NCI-H748 (cell line): ENCODE measurements around the gene RIPOR2.
A peak's percentile ranks its signal among the peaks of the same experiment; 100 is the strongest.
"Not testable (repeated sequence)": the region's sequence is repeated elsewhere in the genome, so short reads cannot be mapped to it uniquely, and the experiment has no call there.

Experiments
- DNase-seq: peaks from one replicate; lab custom pipeline; 2025; ENCODE audit not compliant: unreplicated experiment; lab: John Stamatoyannopoulos, UW

Gene RIPOR2

DNA sequence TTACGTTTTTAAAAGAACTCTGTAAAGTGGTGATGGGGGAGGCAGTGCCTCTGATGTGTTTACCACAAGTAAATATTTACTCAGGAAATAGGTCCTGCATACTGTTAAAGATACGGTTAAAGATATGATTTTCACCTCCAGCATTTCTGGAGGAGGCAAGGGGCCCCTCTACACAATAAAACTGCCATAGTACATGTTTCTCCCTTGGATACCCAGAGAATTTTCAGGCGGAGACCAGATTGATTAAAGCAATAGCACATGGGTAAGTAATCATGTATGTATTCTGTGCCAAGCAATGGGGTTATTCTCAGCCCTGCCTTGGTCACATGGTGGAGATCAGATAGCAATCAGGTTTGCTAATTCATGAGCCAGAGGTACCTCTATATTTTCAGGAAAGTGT is 9.6 kb downstream of the RIPOR2 start:
- peak; percentile 59 for DNase-seq

DNA sequence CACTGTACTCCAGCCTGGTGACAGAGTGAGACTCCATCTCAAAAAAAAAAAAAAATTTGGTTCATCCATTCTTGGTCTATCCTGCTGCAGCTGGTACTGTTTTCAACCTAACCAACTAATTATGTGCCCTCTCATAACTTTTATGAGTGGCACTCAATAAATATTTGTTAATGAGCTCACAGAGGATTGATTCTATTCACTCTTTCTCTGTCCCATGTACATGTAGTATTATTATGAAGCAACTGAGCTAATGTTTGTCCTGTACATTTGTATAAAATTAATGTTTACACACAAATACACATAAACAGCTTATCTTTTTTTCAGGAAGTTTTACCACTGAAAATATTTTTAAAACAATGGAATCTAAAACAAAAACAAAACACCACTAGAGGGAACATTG is 10.1 kb downstream of the RIPOR2 start:
- peak; percentile 52 for DNase-seq

DNA sequence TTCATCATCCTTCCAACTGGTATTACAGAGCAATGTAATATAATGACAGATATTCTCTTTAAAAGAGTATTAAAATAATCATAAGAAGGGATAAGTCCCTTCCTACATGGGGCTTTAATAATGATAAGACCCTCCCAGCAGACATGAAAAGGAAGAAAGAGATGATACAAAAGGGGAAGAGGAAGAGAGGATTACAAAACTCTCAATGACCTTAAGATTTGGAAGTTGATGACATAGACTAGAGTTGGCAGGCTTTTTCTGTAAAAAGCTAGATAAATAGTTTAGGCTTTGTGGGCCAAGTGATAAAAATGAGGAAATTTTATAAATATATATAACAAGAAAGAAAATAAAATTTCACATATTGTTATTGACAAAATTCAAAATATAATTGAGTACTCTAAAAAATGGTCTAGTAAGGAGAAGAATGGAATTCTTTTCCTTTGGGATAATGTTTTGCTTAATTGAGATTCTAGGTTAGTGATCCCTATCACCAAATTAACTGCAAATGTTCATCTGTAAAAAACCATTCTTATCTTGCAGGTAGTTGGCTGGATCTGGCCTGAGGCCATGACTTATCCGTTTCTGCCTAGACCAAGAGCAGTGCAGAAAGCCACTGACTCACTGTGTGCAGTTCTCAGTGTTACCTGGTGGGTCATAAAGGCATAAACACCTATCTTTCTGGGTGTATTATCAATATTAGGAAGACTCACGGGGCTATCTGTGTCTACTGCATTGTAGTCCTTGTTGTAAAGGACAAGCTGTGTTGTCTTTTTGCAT is 11.0 kb downstream of the RIPOR2 start:
- peak; percentile 17 for DNase-seq

DNA sequence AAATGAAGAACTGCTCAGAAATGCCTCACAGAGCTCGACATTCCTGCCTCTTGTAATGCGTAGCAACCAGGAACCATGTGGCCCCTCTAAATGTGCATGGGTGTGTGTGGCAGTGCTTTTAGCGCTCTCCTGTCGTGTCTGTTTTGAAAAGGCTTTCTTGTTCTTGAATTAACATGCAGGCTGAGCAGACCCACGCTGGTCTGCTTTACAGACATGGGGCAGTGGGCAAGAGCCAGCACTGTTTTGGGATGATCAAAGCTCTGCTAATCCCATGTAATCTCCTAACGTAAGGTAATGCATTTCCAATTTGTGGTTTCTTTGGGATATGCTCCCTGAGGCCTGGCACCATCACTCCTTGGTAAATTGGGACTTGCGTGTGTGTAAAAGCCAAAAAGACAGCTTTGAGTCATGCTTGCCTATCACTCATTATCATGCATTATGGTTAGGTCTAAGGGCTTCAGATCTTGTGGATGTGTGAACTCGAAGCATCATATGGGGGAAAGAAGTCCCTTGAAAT is 11.8 kb downstream of the RIPOR2 start:
- peak; percentile 16 for DNase-seq

DNA sequence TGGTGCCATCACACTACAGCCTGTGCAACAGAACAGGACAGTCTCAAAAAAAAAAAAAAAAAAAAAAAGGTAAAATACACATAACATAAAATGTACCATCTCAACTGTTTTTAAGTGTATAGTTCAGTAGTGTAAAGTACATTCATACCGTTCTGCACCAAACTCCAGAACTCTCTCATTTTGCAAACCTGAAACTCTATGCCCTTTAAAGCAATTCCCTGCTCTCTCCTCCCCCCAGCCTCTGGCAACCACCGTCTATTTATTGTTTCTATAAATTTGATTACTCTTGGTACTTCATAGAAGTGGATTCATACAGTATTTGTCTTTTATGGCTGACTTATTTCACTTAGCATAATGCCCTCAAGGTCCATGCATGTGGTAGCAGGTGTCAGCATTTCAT is 12.9 kb downstream of the RIPOR2 start:
- no peak for DNase-seq

DNA sequence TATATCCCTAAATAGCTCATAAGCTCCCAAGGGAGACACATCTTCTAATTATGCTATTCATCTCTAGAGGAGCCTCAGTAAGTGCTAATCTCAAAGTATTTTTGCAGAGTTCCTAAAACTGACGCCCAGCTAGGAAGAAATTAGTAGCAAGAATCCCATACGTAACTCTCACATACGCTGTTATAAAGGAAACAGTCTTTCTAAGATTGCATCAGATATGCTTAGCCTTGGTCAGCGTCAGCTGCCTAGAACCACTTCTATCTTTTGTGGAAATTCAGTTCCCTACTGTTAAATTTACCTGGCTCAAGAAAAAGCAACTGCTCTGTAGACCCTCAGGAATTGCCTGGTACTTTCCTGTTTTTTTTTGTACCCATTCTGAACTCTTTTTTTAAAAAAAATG is 13.6 kb downstream of the RIPOR2 start:
- no peak for DNase-seq

DNA sequence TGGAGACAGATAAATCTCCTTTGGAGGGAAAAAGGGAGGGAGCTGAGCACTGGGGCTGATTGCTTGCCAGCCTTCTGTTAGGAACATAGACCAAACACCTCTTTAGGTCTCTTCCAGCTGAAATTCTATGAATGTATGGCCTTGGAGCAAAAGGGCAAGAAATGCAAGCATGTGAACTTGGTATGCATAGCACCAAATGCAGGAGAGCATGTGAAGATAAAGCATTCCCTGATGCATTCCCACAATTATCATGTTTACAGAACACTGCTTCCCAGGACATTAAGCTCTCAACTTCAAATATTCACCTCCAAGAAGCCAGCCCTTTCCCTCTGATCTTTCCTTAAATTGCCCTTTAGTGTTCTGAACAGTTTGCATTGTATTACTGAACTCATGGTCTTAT is 15.6 kb downstream of the RIPOR2 start:
- no peak for DNase-seq

DNA sequence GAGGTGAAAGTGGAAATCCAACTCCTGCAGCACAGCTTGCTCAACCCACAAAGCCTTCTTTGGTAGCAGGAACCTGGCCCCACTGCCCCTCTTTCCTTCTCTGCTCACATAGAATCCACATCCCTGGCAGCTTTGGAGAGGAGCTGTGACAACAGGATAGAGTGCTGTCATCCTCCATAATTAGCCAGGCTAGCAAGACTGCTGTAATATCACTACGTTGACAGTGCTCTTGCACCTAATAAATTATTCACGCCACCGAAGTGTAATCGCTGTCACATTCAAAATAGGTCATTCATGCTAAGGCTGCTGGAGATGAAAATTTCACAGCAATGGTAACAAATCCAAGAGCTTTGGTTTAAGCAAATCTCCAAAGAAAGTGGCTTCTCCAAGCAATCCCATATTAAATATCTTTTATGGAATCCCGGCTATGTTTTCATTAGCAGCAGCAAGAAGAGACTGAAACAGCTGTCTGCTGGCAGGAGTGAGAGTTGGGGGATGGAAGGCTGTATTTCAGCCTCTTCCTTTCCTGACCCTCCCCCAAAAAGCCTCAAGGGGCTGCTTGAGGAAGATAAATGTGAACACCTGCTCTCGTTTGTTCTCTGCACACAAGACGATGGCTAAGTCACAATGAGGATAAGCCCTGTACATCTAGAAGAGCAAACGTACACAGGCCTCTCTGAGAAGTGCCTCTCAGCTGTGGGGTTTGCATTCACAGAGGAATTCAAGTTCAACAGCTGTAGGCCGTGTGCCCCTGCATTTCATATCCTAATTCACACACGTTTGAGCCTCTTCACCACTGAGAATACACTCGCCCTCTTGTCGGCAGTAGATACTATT is 16.5 kb downstream of the RIPOR2 start:
- peak; percentile 72 for DNase-seq

DNA sequence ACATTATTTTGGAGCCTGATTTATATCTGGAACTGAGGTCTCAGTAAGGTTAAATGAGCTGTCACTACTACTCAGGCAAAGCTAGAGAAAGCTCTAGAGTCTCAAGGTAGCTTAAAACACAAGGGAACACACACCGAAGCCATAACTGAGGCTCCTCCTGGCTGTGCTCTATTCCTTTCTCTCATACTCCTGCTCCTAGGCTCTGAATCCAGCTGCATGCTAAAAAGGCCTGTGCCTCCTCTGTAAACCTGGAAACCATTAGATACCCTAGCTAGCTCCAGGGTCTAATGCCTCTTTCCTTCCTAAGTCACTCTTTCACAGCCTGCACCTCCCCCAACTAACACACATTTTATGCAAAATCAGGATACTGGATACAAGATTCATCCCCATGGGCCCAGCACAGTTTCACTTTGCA is 17.1 kb downstream of the RIPOR2 start:
- no peak for DNase-seq

DNA sequence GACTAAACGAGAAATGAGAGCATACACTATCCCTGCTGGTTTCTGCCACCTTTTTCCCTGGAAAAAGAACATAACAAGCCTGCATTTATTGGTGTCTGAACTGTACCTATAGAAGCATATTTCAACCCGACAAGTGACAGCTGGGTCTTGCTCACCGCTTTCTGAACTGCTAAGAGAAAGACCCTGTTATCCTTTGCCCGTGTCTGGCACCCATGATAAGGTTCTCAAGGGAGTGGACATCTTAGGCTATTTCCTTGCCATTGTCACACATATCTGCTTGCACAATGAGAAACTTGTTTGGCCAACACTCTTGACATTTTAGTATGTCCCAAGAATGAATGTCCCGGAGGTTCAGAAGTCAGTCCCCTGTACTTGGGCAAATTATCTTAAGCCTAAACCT is 19.3 kb downstream of the RIPOR2 start:
- no peak for DNase-seq

DNA sequence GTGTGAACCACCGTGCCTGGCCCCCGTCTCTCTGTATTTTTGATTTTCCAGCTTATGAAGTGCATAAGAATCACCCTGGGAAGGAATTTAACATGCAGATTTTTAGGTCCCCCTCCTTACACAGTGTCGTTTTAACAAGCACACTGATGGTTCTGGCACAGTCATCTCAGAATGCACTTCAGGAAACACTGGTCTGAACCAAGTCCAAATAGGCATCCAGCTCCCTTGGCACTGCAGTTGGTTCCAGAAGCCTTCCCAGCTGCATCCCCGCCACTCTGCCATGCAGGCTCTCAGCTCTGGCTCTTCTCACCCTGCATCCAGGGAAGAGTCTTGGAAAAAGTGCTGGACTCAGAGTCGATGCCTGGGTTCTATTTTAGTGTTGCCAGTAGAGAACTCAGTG is 20.1 kb downstream of the RIPOR2 start:
- no peak for DNase-seq

DNA sequence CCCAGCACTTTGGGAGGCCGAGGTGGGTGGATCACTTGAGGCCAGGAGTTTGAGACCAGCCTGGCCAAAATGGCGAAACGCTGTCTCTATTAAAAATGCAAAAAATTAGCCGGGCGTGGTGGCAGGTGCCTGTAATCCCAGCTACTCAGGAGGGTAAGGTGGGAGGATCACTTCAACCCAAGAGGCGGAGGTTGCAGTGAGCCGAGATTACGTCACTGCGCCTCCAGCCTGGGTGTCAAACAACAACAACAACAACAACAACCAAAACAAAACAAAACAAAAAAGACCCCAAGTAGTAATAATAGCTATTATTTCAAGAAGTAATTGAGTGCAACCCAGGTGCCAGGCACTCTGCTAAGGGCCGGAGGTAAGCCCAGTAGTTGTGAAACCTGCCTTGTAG is 21.7 kb downstream of the RIPOR2 start:
- not testable (repeated sequence) for DNase-seq

DNA sequence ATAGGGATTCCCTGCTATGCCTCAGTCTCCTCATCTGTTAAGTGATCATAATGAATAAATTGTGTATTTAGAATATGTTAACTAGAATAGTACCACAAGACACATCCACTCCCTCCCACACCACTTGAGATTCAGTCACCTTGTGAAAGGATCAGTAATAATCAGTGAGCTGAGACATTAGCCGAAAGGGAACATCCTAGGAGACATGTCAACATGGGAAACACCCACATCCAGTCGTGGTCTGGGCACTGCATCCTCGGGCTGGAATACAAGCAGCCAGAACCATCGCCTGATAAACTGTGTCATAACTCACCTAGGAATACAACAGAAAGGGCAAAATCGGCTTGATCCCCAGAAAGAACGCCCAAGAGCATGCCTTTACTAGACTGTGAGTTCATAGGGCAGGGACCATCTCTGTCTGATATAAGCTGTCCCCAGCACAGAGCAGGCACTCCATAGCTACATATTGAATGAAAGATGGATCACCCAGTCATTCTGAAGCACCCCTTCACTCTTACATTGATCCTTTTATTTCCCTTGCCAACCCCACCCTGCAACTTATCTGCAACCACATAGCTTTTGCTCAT is 23.9 kb downstream of the RIPOR2 start:
- DNase-seq, result no peak

DNA sequence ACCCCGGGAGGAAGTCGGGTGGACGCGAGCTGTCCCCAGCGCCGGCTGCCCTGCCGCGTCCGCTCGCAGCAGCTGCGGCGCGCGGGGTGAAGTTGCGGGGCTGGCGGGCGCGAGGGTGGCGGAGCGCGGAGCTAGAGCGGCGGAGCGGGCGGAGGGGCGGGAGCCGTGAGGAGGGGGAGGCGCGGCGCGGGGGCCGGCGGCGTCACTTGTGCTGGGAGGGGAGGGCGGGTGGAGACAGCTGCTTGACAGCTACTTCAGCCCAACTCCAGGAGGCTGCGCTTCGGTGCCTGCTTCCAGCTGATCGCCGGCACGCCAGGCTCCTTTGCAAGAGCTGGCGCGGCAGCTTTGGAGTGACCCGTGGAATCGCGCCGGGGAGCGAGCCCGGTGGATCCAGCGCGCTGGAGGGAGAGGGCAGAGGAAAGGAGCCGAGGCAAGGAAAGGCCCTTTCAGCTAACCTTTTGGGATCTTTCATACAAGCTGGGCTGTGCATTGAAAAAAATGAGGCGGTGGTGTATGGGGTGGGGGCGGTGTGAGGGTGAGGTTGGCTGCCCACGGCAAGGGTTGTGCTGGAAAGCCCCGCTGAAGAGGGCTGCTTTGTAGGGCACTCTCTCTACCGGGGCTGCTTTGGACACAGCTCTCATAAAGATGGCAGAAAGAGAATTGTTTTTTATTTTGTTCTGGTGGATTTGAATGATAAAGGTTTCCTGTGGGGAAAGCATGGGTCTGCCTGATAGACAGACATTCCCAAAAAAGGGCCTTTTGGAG is 24.6 kb downstream of the RIPOR2 start:
- peak; percentile 85 for DNase-seq

DNA sequence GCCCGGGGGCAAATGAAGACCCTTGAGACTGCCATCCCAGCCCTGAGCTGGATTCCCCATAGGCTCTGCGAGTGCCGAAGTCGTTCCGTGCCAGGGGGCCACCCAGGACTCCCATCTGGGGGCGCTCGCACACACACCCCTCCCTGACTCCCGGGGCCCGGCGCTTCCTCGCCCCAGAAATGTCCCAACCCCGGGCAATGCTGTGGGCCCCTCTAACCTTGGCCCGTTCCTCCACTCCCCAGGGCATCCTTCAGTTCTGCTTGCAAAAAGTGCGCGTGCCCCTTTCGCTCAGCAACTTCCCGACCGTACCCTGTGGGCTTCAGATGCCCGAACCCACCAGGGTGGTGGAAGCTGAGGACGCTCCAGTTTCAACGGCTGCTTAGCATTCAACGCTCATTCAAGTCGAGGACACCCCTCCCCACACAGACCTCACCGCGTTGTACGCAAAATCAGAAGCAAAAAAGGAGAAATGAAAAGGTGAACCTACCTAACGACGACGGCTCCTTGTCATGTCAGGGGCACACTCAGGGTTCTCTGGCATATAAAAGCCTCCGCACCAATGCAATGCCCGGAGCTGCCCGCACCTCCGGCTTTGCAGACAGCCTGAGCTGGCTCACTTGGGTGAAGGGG is 25.3 kb downstream of the RIPOR2 start:
- peak; percentile 81 for DNase-seq

DNA sequence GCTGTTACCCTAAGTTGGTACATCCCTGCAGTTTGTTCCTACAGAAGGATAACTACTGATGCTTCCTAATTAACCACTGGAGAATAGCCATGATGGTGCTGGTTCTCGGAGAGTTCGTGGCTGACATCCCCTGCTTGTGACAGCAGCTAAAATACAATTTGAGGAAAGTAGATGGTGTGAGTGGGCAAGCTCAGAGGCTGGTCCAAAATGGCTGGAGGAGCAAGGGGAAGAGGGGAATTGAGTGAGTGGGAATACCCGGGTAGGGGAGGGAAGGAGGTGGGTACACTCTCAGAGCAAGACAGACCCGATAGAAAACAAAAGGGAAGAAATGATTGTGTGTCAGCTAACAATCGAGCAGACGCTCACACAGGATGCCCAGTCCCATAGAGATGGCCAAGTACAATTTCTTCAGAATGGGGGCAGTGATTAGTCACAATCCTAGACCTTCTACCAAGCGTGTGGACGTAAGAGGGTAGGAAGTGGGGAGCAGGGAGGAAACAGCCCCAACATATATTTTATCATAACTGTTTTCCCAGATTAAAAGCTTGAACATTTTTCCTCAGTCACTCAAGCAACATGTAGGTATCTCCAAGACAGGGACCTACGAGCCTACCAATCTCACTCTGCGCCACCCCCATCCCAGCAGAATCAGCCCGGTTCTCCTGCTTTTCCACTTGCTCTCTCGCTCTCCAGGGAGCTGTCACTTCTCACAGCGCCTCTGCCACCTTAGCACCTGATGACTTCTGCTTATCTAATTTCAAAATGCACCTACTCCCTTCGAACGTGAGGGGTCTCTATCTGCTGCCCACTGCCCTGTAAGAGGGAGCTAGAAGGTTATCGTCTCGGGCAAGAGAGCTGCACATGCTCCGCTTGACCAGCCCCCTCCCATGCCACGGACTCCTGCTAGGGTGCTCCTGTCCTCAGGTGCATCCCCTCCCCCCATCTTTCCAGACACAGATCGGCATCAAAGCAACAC is 26.2 kb downstream of the RIPOR2 start:
- DNase-seq, result no peak

DNA sequence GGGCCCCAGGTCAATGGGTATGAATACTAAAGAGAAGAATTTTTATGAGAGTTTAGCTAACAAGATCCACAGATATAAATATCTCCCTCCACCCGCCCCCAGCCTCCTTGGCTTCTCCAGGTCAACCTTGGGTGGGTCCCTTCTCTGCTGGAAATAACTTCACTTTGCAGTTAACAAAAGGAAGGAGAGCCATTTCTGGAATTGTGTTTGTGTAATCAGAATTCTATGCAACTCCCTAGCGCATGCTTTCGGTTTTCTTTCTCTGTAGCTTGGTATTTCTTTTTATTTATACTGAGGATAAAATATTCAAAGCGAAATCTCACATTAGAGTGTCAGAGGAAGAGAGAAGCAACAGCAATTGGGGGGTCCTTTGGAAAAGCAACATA is 27.1 kb downstream of the RIPOR2 start:
- no peak for DNase-seq

DNA sequence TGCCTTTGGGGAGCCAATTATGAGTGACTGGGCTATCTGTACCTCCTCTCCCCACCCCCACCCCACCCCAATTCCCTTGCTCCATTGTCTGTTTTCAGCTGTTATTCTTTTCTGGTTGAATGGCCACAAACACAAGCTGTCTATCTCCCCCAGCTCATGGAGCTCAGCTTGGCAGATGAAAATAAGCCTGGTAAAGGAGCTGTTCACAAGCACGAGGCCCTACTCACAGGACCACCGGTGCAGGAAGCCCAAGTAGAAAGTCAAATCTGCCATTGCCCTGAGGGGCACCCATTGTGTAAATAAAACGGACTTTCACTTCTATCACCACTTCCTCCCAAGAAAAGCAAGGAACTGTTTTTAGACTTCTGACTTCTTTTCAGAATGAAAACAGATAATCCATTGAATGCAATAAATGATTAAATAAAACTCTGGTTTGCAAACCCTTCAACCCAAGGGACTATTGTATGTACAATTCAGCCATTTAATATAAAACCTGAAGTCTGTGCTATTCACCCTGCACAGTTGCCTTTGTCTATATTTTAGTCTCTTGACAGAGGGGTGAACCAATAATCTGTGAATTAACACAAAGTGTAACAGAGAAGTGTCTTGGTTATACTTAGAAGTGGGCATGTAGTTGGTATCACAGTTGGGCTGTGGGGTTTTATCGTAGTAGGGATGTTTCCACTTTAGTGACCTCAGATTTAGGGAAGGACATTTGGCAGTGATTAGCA is 27.7 kb downstream of the RIPOR2 start:
- no peak for DNase-seq

DNA sequence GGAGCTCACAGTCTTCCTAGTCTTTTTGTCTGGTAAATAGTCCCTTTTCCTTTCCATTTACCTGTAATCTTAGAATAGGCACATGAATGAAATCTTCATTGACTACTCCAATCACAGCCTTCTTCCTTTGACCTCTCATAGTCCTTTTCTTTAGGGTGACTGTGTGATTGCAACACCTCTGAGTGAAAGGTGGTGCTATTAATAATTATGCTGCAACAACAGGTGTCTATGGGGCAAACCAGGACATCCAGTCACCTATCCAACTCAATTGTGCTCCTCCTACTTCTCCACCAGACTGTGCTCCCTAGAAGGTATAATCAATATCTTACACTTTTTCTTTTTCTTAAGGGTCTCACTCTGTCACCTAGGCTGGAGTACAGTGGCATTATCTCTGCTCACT is 29.4 kb downstream of the RIPOR2 start:
- DNase-seq, result no peak
